GM12878 (cell line): ENCODE results near the gene IL1R2. TPM values are rescaled to one million over a fixed set of nuclear protein-coding genes. Genes with fewer than 3 reads are reported as not detected.

Experiments used
- ATAC-seq: fragments of 200-7000 bp; cut with Tn5 transposase; 3 replicates; pipeline ENCODE4 v1.9.1; 2020; ENCODE audit warnings: mild to moderate bottlenecking, moderate library complexity
- BruUV-seq: library from RNA; stranded (reverse); fragments of 400-500 nt; replicated peaks from 2 replicates; lab custom pipeline; 2021; lab: Mats Ljungman, UMichigan
- CTCF ChIA-PET: fragments of 300-600 bp; sonication (Branson Sonifier 250); formaldehyde crosslinking; extraction: SDS; loops from one replicate; lab custom pipeline; 2021; ENCODE audit warnings: inconsistent platforms; lab: Yijun Ruan, JAX
- POLR2A ChIA-PET: fragments of 350-600 bp; formaldehyde crosslinking; extraction: SDS; loops from one replicate; lab custom pipeline; 2021; ENCODE audit warnings: inconsistent platforms; lab: Charles Lee
- RAD21 ChIA-PET: fragments of 300-600 bp; sonication (Branson Sonifier 250); formaldehyde crosslinking; loops from one replicate; lab custom pipeline; 2023; ENCODE audit warnings: antibody characterized with exemption; ENCODE audit not compliant: unreplicated experiment; lab: Charles Lee
- SMC1A ChIA-PET: fragments of 300-600 bp; sonication (Branson Sonifier 250); formaldehyde crosslinking; loops from one replicate; lab custom pipeline; 2023; ENCODE audit not compliant: unreplicated experiment, uncharacterized antibody; lab: Charles Lee
- DNase-seq: peaks from one replicate; pipeline ENCODE4 v3.0.0-alpha.2; 2011; ENCODE audit warnings: low read depth, low spot score
- FAIRE-seq: peaks from 3 replicates; lab custom pipeline; 2011; peaks lifted over from hg19 to GRCh38; lab: Jason Lieb, UNC
- H2AFZ ChIP-seq: 2 replicates; pipeline ENCODE4 v1.6.0; 2011; ENCODE audit warnings: low read depth, low read length, control low read depth; ENCODE audit not compliant: control insufficient read depth
- H3K27ac ChIP-seq: 2 replicates; pipeline ENCODE4 v1.5.1; 2011; ENCODE audit warnings: control low read depth; ENCODE audit not compliant: control insufficient read depth, insufficient read depth
- H3K27me3 ChIP-seq, 2 experiments: replicated peaks in 1 of 2; 2 replicates each; pipeline versions ENCODE4 v1.6.0 to v1.6.1; 2011; ENCODE audit warnings: low read length in 1 of 2; ENCODE audit not compliant: control insufficient read depth in 2 of 2, insufficient read depth in 2 of 2
- H3K36me3 ChIP-seq, 2 experiments: 2 replicates each; pipeline ENCODE4 v1.5.1; 2011; ENCODE audit warnings: low read length in 1 of 2; ENCODE audit not compliant: control insufficient read depth in 2 of 2, insufficient read depth in 2 of 2
- H3K4me1 ChIP-seq: 2 replicates; pipeline ENCODE4 v1.6.1; 2011; ENCODE audit warnings: mild to moderate bottlenecking, low read length, moderate library complexity, mixed read lengths; ENCODE audit not compliant: control insufficient read depth, insufficient read depth
- H3K4me2 ChIP-seq: 2 replicates; pipeline ENCODE4 v1.6.0; 2011; ENCODE audit warnings: control low read depth; ENCODE audit not compliant: control insufficient read depth, insufficient read depth
- H3K4me3 ChIP-seq: fragments of 200-600 bp; sonication (generic); 2 replicates; pipeline ENCODE4 v1.5.1; 2016
- H3K79me2 ChIP-seq: 2 replicates; pipeline ENCODE4 v1.6.0; 2011; ENCODE audit warnings: low read length; ENCODE audit not compliant: control insufficient read depth, insufficient read depth
- H3K9ac ChIP-seq: 2 replicates; pipeline ENCODE4 v1.8.0; 2011; ENCODE audit warnings: low read length, control low read depth, mixed read lengths; ENCODE audit not compliant: control insufficient read depth, insufficient read depth
- H3K9me3 ChIP-seq: replicated peaks from 3 replicates; pipeline ENCODE4 v1.5.1; 2011; ENCODE audit warnings: mild to moderate bottlenecking, low read length; ENCODE audit not compliant: control insufficient read depth, insufficient read depth
- H4K20me1 ChIP-seq: 2 replicates; pipeline ENCODE4 v1.6.0; 2011; ENCODE audit not compliant: control insufficient read depth, insufficient read depth
- RAD21 ChIP-seq: IDR thresholded peaks from 2 replicates; pipeline ENCODE4 v1.6.1; 2011; ENCODE audit warnings: mild to moderate bottlenecking, low read depth, low read length, moderate library complexity; ENCODE audit not compliant: insufficient read depth
- WGBS: methylation state at CpG from one replicate; pipeline ENCODE4 v1.1.6; 2016; ENCODE audit warnings: low lambda C conversion rate; ENCODE audit not compliant: insufficient replicate concordance, insufficient coverage; ENCODE audit errors: missing lambda C conversion rate; 5-methylcytosine and 5-hydroxymethylcytosine counted together
- in situ Hi-C: fragments of 300-500 bp; cut with MboI; formaldehyde crosslinking; loops from 9 replicates; pipeline ENCODE4 v1.14.3; 2018; ENCODE audit warnings: mixed read lengths
- intact Hi-C: fragments of 100-400 bp; cut with micrococcal nuclease; formaldehyde crosslinking; loops from one replicate; pipeline ENCODE4 v1.14.2; 2022; ENCODE audit not compliant: unreplicated experiment
- polyA plus RNA-seq, 11 experiments: library from polyadenylated mRNA; depleted of rRNA in 4 of 11; unstranded in 6 of 11; stranded (reverse) in 5 of 11; fragments of >200 nt; fragmentation: Nextera tagmentation in 4 of 11; fragmentation: Illumina TruSeq in 1 of 11; extraction: Ambion mirVana in 4 of 11; extraction: Trizol in 1 of 11; gene quantifications; 1 replicate in 1 of 11; 2 replicates in 10 of 11; pipeline versions ENCODE4 v1.2.1 to v1.2.3, GENCODE V29; 2011 to 2016; ENCODE audit warnings: inconsistent platforms in 2 of 11, missing spikeins in 2 of 11, low read depth in 1 of 11
- total RNA-seq, 4 experiments: library from RNA; depleted of rRNA in 3 of 4; stranded (reverse); fragments of >200 nt in 3 of 4; fragmentation: Illumina TruSeq in 1 of 4; extraction: Trizol in 1 of 4; gene quantifications; 2 replicates each; pipeline versions ENCODE4 v1.2.1 to v1.2.3, GENCODE V29; 2013 to 2021
- TF ChIP-seq, protein P1 (sequence below): fragments of 450-650 bp; IDR thresholded peaks from 2 replicates; pipeline ENCODE4 v1.6.1; 2018; ENCODE audit warnings: mild to moderate bottlenecking, low read depth, moderate library complexity; ENCODE audit not compliant: partially characterized antibody
- TF ChIP-seq, protein P2 (sequence below), 3 experiments: IDR thresholded peaks in 2 of 3; conservative IDR thresholded peaks in 1 of 3; 2 replicates each; pipeline ENCODE4 v1.5.1; 2011; ENCODE audit warnings: low read depth in 3 of 3, low read length in 3 of 3, mild to moderate bottlenecking in 3 of 3, control low read depth in 2 of 3, moderate library complexity in 2 of 3, inconsistent platforms in 1 of 3, mixed read lengths in 1 of 3; ENCODE audit not compliant: control insufficient read depth in 2 of 3, insufficient read depth in 1 of 3; ENCODE audit errors: extremely low read depth in 1 of 3

IL1R2 gene
- total and polyA plus RNA-seq, 10 of the 15 experiments (the other 5 are each of a cell fraction or from before 2014, with no cell fraction given): 0.44 to 6.4 (median 0.62) TPM

DNA sequence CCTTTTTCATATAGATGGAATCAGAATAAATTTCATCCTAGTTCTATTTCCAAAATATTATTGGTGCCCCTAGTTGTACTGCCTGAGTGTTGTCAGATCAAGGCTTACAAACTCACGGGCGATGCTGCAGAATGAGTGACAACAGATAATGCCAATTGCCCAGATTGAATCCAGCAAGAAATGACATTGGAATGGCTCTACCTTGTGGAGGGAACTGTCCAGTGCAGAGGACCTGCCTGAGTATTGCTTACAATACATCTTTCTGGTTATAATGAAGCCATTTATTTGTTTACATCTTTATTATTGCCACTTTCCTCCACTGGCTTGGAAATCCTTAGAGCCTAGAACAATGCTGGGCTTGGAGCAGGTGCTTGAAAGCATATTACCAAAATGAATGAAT, 7.8 kb upstream of the IL1R2 start:
- POLR2A ChIA-PET: no interaction called here
- no peak overlapping the region for H2AFZ ChIP-seq
- WGBS: 14% methylated on average over 2 of the region's 2 CpGs
- ATAC-seq: peak; percentile 28; the same call in 1 of the 3 replicates
- no peaks in the 10 kb centered on the region for H4K20me1 ChIP-seq
- no TSS peak for BruUV-seq
- H3K4me1 ChIP-seq: no peaks in the 10 kb centered on the region
- no peaks in the 10 kb centered on the region for H3K79me2 ChIP-seq
- no peak for FAIRE-seq
- no peak overlapping the region for H3K27ac ChIP-seq
- no peak overlapping the region for H3K4me3 ChIP-seq
- TF ChIP-seq, protein P1, sequence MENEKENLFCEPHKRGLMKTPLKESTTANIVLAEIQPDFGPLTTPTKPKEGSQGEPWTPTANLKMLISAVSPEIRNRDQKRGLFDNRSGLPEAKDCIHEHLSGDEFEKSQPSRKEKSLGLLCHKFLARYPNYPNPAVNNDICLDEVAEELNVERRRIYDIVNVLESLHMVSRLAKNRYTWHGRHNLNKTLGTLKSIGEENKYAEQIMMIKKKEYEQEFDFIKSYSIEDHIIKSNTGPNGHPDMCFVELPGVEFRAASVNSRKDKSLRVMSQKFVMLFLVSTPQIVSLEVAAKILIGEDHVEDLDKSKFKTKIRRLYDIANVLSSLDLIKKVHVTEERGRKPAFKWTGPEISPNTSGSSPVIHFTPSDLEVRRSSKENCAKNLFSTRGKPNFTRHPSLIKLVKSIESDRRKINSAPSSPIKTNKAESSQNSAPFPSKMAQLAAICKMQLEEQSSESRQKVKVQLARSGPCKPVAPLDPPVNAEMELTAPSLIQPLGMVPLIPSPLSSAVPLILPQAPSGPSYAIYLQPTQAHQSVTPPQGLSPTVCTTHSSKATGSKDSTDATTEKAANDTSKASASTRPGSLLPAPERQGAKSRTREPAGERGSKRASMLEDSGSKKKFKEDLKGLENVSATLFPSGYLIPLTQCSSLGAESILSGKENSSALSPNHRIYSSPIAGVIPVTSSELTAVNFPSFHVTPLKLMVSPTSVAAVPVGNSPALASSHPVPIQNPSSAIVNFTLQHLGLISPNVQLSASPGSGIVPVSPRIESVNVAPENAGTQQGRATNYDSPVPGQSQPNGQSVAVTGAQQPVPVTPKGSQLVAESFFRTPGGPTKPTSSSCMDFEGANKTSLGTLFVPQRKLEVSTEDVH: no peak
- TF ChIP-seq, protein P2, sequence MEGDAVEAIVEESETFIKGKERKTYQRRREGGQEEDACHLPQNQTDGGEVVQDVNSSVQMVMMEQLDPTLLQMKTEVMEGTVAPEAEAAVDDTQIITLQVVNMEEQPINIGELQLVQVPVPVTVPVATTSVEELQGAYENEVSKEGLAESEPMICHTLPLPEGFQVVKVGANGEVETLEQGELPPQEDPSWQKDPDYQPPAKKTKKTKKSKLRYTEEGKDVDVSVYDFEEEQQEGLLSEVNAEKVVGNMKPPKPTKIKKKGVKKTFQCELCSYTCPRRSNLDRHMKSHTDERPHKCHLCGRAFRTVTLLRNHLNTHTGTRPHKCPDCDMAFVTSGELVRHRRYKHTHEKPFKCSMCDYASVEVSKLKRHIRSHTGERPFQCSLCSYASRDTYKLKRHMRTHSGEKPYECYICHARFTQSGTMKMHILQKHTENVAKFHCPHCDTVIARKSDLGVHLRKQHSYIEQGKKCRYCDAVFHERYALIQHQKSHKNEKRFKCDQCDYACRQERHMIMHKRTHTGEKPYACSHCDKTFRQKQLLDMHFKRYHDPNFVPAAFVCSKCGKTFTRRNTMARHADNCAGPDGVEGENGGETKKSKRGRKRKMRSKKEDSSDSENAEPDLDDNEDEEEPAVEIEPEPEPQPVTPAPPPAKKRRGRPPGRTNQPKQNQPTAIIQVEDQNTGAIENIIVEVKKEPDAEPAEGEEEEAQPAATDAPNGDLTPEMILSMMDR (IDR thresholded peaks at IDR 0.05 in 2 of 3, conservative IDR thresholded peaks at IDR 0.05 in 1 of 3; ENCODE audit: control insufficient read depth in 2 of 3, extremely low read depth in 1 of 3, insufficient read depth in 1 of 3, low read depth in 3 of 3, low read length in 3 of 3): peak in 2 of 3 experiments; percentile 13 to 32; a peak in 4 of 6 replicates
- peak; percentile 25; the same call in 1 of the 2 replicates for TF ChIP-seq RAD21
- RAD21 ChIA-PET: interaction anchor here (3.1 kb wide), 1 partner anchor 100 kb away, joined by 16 read pairs; no protein-coding TSS in a partner anchor
- no peaks in the 10 kb centered on the region for H3K9me3 ChIP-seq
- intact Hi-C loops: no loop called here
- H3K9ac ChIP-seq: no peak overlapping the region
- no peaks in the 10 kb centered on the region for H3K27me3 ChIP-seq
- CTCF ChIA-PET: interaction anchor here (1.2 to 4.2 kb wide), 2 partner anchors 15 to 99 kb away, joined by 3 to 29 read pairs; no protein-coding TSS in a partner anchor
- in situ Hi-C loops: no loop called here
- H3K4me2 ChIP-seq: no peak overlapping the region
- no peaks in the 10 kb centered on the region for H3K36me3 ChIP-seq
- SMC1A ChIA-PET: interaction anchor here (1.0 to 4.0 kb wide), 2 partner anchors 26 to 99 kb away, joined by 5 to 23 read pairs; no protein-coding TSS in a partner anchor
- no peak for DNase-seq
